SJCRH30 (cell line): ENCODE results near the gene PRKRA. TPM values are rescaled to one million over a fixed set of nuclear protein-coding genes. Genes with fewer than 3 reads are reported as not detected.
"Not testable (repeated sequence)": the region's sequence is repeated elsewhere in the genome, so short reads cannot be mapped to it uniquely, and the experiment has no call there.

Source experiments
- DNase-seq, 2 experiments: peaks; one replicate each; pipeline ENCODE4 v3.0.0-alpha.2; 2015 to 2020
- H3K27ac ChIP-seq: fragments of 250-450 bp; sonication (Bioruptor Pico); 2 replicates; pipeline ENCODE4 v1.5.1; 2020; ENCODE audit warnings: mild to moderate bottlenecking, moderate library complexity
- H3K27me3 ChIP-seq: fragments of 250-450 bp; sonication (Bioruptor Pico); 2 replicates; pipeline ENCODE4 v1.5.1; 2020; ENCODE audit warnings: mild to moderate bottlenecking, moderate library complexity
- H3K36me3 ChIP-seq: fragments of 250-450 bp; sonication (Bioruptor Pico); 2 replicates; pipeline ENCODE4 v1.5.1; 2020; ENCODE audit warnings: mild to moderate bottlenecking, moderate library complexity
- H3K4me1 ChIP-seq: fragments of 250-450 bp; sonication (Bioruptor Pico); 2 replicates; pipeline ENCODE4 v1.5.1; 2020; ENCODE audit warnings: mild to moderate bottlenecking, moderate library complexity
- H3K4me3 ChIP-seq: fragments of 250-450 bp; sonication (Bioruptor Pico); 2 replicates; pipeline ENCODE4 v1.5.1; 2020; ENCODE audit warnings: mild to moderate bottlenecking, moderate library complexity
- H3K9me3 ChIP-seq: fragments of 250-450 bp; sonication (Bioruptor Pico); replicated peaks from 2 replicates; pipeline ENCODE4 v1.5.1; 2020; ENCODE audit warnings: mild to moderate bottlenecking, moderate library complexity
- total RNA-seq: library from RNA; depleted of rRNA; stranded (reverse); fragments of >200 nt; shearing (Covaris generic); gene quantifications from 2 replicates; pipeline ENCODE4 v1.2.3, GENCODE V29; 2014

The PRKRA gene
- total RNA-seq, 1 experiment from 2014 or later, result 112 TPM

- 0 out of 2 replicates have a peak, but pooled peaks cover 4% of the 10 kb centered on the region for H3K36me3 ChIP-seq
- H3K9me3 ChIP-seq, result no peaks in the 10 kb centered on the region
- DNase-seq, result peak in 1 of 2 experiments; percentile 27
- H3K4me3 ChIP-seq, result peak overlapping the region; percentile 82
- H3K27me3 ChIP-seq, result no peaks in the 10 kb centered on the region
- H3K4me1 ChIP-seq, result no peaks in the 10 kb centered on the region; the same call in 1 of the 2 replicates
- H3K27ac ChIP-seq, result peak overlapping the region; percentile 66
Measured at GRCh38 chr2:178477443-178478129, 26.6 kb upstream of the PRKRA start.

DNA sequence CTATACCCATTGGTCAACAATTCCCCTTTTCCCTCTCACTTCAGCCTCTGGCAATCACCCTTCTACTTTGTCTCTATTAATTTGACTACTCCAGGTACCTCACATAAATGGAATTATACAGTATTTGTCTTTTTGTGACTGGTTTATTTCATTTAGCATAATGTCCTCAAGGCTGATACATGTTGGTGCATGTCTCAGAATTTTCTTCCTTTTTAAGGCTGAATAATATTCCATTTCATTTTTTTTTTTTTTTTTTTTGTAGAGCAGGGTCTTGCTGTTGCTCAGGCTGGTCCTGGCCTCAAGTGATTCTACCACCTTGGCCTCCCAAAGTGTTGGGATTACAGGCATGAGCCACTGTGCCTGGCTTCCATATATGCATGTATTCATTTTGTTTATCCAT is 25.5 kb upstream of the PRKRA start:
- no peak overlapping the region for H3K4me3 ChIP-seq
- H3K36me3 ChIP-seq, result 0 out of 2 replicates have a peak, but pooled peaks cover 4% of the 10 kb centered on the region
- H3K4me1 ChIP-seq, result no peaks in the 10 kb centered on the region; the same call in 1 of the 2 replicates
- no peak for DNase-seq
- H3K9me3 ChIP-seq, result no peaks in the 10 kb centered on the region
- no peak overlapping the region for H3K27ac ChIP-seq
- H3K27me3 ChIP-seq, result no peaks in the 10 kb centered on the region

GRCh38 chr2:178474560-178474959 is 23.6 kb upstream of the PRKRA start:
- no peak overlapping the region for H3K4me3 ChIP-seq
- H3K27me3 ChIP-seq, result no peaks in the 10 kb centered on the region
- H3K9me3 ChIP-seq, result no peaks in the 10 kb centered on the region
- 0 out of 2 replicates have a peak, but pooled peaks cover 9% of the 10 kb centered on the region for H3K36me3 ChIP-seq
- DNase-seq, result no peak
- H3K4me1 ChIP-seq, result no peaks in the 10 kb centered on the region; the same call in 1 of the 2 replicates
- no peak overlapping the region for H3K27ac ChIP-seq

DNA sequence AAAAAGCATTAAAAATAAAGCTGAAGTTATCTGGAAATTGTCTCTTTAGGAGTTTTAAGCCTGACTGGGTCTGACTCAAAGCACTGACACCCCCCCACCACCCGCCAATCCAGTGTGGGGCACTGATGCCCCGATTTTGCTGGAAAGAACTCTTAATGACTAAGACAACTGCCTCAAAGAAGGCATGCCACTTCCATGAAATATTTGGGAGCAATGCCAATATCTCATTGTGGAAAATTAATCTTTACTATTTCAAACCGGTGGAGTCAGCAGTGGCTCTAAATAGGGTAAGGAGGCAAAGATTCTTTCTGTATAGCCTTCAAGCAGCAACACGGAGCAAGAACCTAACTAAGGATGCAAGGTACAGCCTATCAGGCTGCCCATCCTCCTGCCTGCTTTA is 23.0 kb upstream of the PRKRA start:
- DNase-seq, result no peak
- Histone ChIP-seq H3K9me3 (no peaks in the 10 kb centered on the region), H3K27ac (no peak overlapping the region), H3K4me1 (no peaks in the 10 kb centered on the region; the same call in 1 of the 2 replicates), H3K4me3 (no peak overlapping the region), H3K36me3 (peaks cover 14% of the 10 kb centered on the region; the same call in 1 of the 2 replicates), H3K27me3 (no peaks in the 10 kb centered on the region)

DNA sequence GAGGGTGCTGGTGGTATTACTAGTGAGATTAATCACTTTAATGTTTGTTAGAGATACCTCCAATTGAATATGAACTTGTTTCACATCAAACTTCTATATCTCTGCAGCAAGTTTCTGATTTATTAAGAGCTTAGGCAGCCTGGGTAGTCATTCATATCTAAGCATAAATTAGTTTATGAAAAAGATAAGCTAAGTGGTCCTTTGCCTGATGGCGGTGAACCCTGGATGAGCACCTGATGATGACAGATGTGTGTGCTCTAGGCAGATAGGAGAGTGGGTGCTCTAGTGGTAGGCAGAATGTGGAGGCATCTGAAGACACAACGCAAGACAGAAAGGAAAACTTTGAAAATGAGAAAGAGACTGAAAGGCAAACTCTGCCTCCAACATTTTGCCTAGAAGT is 22.4 kb upstream of the PRKRA start:
- no peak for DNase-seq
- no peak overlapping the region for H3K4me3 ChIP-seq
- H3K4me1 ChIP-seq, result no peaks in the 10 kb centered on the region; the same call in 1 of the 2 replicates
- no peaks in the 10 kb centered on the region for H3K9me3 ChIP-seq
- no peak overlapping the region for H3K27ac ChIP-seq
- peaks cover 14% of the 10 kb centered on the region; the same call in 1 of the 2 replicates for H3K36me3 ChIP-seq
- no peaks in the 10 kb centered on the region for H3K27me3 ChIP-seq

DNA sequence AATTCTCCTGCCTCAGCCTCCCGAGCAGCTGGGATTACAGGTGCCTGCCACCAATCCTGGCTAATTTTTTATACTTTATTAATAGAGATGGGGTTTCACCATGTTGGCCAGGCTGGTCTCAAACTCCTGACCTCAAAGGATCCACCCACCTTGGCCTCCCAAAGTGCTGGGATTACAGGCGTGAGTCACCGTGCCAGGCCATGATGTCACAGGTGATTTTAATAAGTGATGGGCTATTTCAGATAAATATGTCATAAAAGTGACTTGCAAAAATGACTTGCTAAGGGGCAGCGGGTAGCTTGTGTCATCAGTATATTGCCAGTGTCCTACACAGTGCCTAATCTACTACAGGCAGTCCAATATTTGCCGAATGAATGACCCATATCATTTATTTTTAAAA is 20.3 kb upstream of the PRKRA start:
- not testable (repeated sequence) for H3K9me3 ChIP-seq, H3K4me1 ChIP-seq, H3K27me3 ChIP-seq, H3K4me3 ChIP-seq, DNase-seq, H3K27ac ChIP-seq
- peaks cover 19% of the 10 kb centered on the region for H3K36me3 ChIP-seq

- H3K27ac ChIP-seq, result no peak overlapping the region
- DNase-seq, result no peak
- H3K36me3 ChIP-seq, result peaks cover 24% of the 10 kb centered on the region
- H3K4me1 ChIP-seq, result no peaks in the 10 kb centered on the region
- no peaks in the 10 kb centered on the region for H3K27me3 ChIP-seq
- no peaks in the 10 kb centered on the region for H3K9me3 ChIP-seq
- no peak overlapping the region for H3K4me3 ChIP-seq
Measured at GRCh38 chr2:178469219-178469849, 18.4 kb upstream of the PRKRA start.

DNA sequence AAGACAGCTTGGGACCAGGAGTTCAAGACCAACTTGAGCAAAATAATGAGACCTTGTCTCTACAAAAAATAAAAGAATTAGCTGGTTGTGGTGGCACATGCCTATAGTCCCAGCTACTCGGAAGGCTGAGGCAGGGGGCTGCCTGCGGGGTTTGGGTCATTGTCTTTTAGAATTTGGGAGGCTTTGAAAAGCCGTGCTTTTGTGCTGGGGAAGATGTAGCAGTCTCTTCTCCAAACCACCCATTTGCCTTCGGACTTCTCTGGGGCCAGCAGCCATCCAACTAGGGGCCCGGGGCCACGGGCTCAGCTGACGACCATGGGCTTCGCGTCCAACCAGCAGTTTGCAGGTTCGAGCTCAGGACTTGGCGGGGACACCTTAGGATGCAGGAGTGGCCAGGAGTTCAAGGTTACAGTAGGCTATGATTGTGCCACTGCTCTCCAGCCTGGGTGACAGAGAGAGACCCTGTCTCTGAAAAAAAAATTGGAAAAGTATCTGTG is 6.5 kb upstream of the PRKRA start:
- H3K27me3 ChIP-seq, result no peaks in the 10 kb centered on the region
- no peaks in the 10 kb centered on the region for H3K36me3 ChIP-seq
- no peak overlapping the region for H3K27ac ChIP-seq
- no peaks in the 10 kb centered on the region for H3K9me3 ChIP-seq
- DNase-seq, result no peak
- no peak overlapping the region for H3K4me3 ChIP-seq
- no peaks in the 10 kb centered on the region for H3K4me1 ChIP-seq

- no peaks in the 10 kb centered on the region for H3K4me1 ChIP-seq
- no peaks in the 10 kb centered on the region for H3K27me3 ChIP-seq
- DNase-seq, result peak in 1 of 2 experiments; percentile 30
- H3K9me3 ChIP-seq, result no peaks in the 10 kb centered on the region
- peak overlapping the region; percentile 35 for H3K27ac ChIP-seq
- H3K36me3 ChIP-seq, result no peaks in the 10 kb centered on the region
- no peak overlapping the region for H3K4me3 ChIP-seq
Measured at GRCh38 chr2:178455947-178456346, 5.0 kb upstream of the PRKRA start.

- peaks cover 9% of the 10 kb centered on the region for H3K36me3 ChIP-seq
- DNase-seq, result peak in 1 of 2 experiments; percentile 16
- H3K4me3 ChIP-seq, result no peak overlapping the region
- no peak overlapping the region for H3K27ac ChIP-seq
- no peaks in the 10 kb centered on the region for H3K4me1 ChIP-seq
- H3K27me3 ChIP-seq, result no peaks in the 10 kb centered on the region
- no peaks in the 10 kb centered on the region for H3K9me3 ChIP-seq
Measured at GRCh38 chr2:178452870-178453269, 1.9 kb upstream of the PRKRA start.

- no peak for DNase-seq
- Histone ChIP-seq H3K9me3 (no peaks in the 10 kb centered on the region), H3K27ac (no peak overlapping the region; the same call in 1 of the 2 replicates), H3K4me3 (peak overlapping the region; percentile 94), H3K36me3 (peaks cover 12% of the 10 kb centered on the region), H3K4me1 (no peaks in the 10 kb centered on the region), H3K27me3 (no peaks in the 10 kb centered on the region)
Measured at GRCh38 chr2:178452334-178452733, 1.4 kb upstream of the PRKRA start.

DNA sequence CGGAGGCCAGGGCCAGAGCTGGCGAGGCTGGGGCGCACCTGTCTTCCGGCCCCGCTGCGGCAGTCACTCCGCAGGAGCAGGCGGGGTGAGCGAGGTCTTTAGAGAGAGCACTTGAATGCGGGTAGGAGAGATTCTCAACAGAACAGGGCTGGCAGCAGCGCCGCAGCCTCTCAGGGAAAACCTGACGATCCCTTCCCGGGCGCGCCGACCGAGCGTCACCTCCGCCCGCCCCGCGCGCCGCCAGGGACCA is 526 bp downstream of the PRKRA start:
- no peaks in the 10 kb centered on the region for H3K9me3 ChIP-seq
- peak overlapping the region; percentile 97 for H3K27ac ChIP-seq
- no peaks in the 10 kb centered on the region for H3K27me3 ChIP-seq
- H3K4me3 ChIP-seq, result peak overlapping the region; percentile 94
- peak; percentile 87 to 90 for DNase-seq
- H3K4me1 ChIP-seq, result no peaks in the 10 kb centered on the region
- H3K36me3 ChIP-seq, result peaks cover 29% of the 10 kb centered on the region

GRCh38 chr2:178449700-178450523 is 1.1 kb downstream of the PRKRA start:
- DNase-seq, result peak in 1 of 2 experiments; percentile 34
- Histone ChIP-seq H3K27me3 (no peaks in the 10 kb centered on the region), H3K9me3 (no peaks in the 10 kb centered on the region), H3K4me3 (peak overlapping the region; percentile 94), H3K27ac (peak overlapping the region; percentile 97), H3K36me3 (peaks cover 33% of the 10 kb centered on the region), H3K4me1 (no peaks in the 10 kb centered on the region)

- Histone ChIP-seq H3K9me3 (no peaks in the 10 kb centered on the region), H3K4me1 (no peaks in the 10 kb centered on the region), H3K36me3 (peaks cover 41% of the 10 kb centered on the region), H3K27ac (no peak overlapping the region; the same call in 1 of the 2 replicates), H3K27me3 (no peaks in the 10 kb centered on the region), H3K4me3 (peak overlapping the region; percentile 94)
- DNase-seq, result no peak
Measured at GRCh38 chr2:178448968-178449661, 1.9 kb downstream of the PRKRA start.
